CD14-positive monocyte (primary cell): Measurements from ENCODE around the gene ABCB9. TPM values are rescaled to one million over a fixed set of nuclear protein-coding genes. Genes with fewer than 3 reads are reported as not detected.

Source experiments
- DNase-seq, 3 donors: peaks; one replicate each; pipeline ENCODE4 v3.0.0-alpha.2; 2011 to 2022
- H2AFZ ChIP-seq: 2 replicates; pipeline ENCODE4 v1.6.0; 2012; ENCODE audit warnings: mild to moderate bottlenecking, low read depth, low read length, inconsistent platforms; ENCODE audit not compliant: insufficient read depth, poor library complexity, severe bottlenecking
- H3K27ac ChIP-seq, 2 donors: 1 replicate in 1 of 2; 2 replicates in 1 of 2; pipeline ENCODE4 v1.5.1; 2012 to 2013; ENCODE audit warnings: low read length in 2 of 2, control low read depth in 1 of 2, inconsistent platforms in 1 of 2, low read depth in 1 of 2, mild to moderate bottlenecking in 1 of 2
- H3K27me3 ChIP-seq, 2 donors: one replicate each; pipeline versions ENCODE4 v1.6.0 to v1.6.1; 2011 to 2013; ENCODE audit warnings: low read length in 2 of 2; ENCODE audit not compliant: control insufficient read depth in 2 of 2, insufficient read depth in 2 of 2
- H3K36me3 ChIP-seq, 2 donors: replicated peaks in 1 of 2; 1 replicate in 1 of 2; 2 replicates in 1 of 2; pipeline versions ENCODE4 v1.5.1 to v1.6.1; 2012 to 2013; ENCODE audit warnings: low read length in 2 of 2, control low read depth in 1 of 2, inconsistent platforms in 1 of 2, mild to moderate bottlenecking in 1 of 2; ENCODE audit not compliant: insufficient read depth in 2 of 2, control insufficient read depth in 1 of 2
- H3K4me1 ChIP-seq, 2 donors: 1 replicate in 1 of 2; 2 replicates in 1 of 2; pipeline versions ENCODE4 v1.5.1 to v1.6.1; 2012 to 2013; ENCODE audit warnings: low read length in 2 of 2, control low read depth in 1 of 2, inconsistent platforms in 1 of 2, mild to moderate bottlenecking in 1 of 2, moderate library complexity in 1 of 2; ENCODE audit not compliant: insufficient read depth in 2 of 2, control insufficient read depth in 1 of 2
- H3K4me2 ChIP-seq: replicated peaks from 2 replicates; pipeline ENCODE3; 2012; ENCODE audit warnings: low read length, moderate library complexity, mild to moderate bottlenecking; ENCODE audit not compliant: poor library complexity, severe bottlenecking; ENCODE audit errors: extremely low read depth
- H3K4me3 ChIP-seq, 3 experiments: fragments of 200-600 bp in 1 of 3; sonication (generic) in 1 of 3; replicated peaks in 1 of 3; 1 replicate in 2 of 3; 2 replicates in 1 of 3; pipeline ENCODE4 v1.5.1; 2011 to 2013; ENCODE audit warnings: low read length in 3 of 3, mild to moderate bottlenecking in 3 of 3, control low read depth in 2 of 3, low read depth in 2 of 3, inconsistent platforms in 1 of 3, moderate library complexity in 1 of 3
- H3K79me2 ChIP-seq: 2 replicates; pipeline ENCODE4 v1.6.0; 2012; ENCODE audit warnings: mild to moderate bottlenecking, control low read depth, inconsistent platforms, low read length, moderate library complexity; ENCODE audit not compliant: insufficient read depth
- H3K9ac ChIP-seq: 2 replicates; pipeline ENCODE4 v1.6.0; 2017; ENCODE audit warnings: low read length, mild to moderate bottlenecking; ENCODE audit not compliant: insufficient read depth, poor library complexity, severe bottlenecking
- H3K9me3 ChIP-seq, 2 donors: replicated peaks in 1 of 2; 1 replicate in 1 of 2; 2 replicates in 1 of 2; pipeline versions ENCODE4 v1.5.1 to v1.6.1; 2012 to 2013; ENCODE audit warnings: low read length in 2 of 2, control low read depth in 1 of 2; ENCODE audit not compliant: control insufficient read depth in 1 of 2, insufficient read depth in 1 of 2
- H4K20me1 ChIP-seq: 2 replicates; pipeline ENCODE4 v1.6.0; 2012; ENCODE audit warnings: mild to moderate bottlenecking, low read length, control low read depth, moderate library complexity; ENCODE audit not compliant: insufficient read depth
- H3K27ac Mint-ChIP-seq, 7 donors: one replicate each; pipeline ENCODE4 v1.8.0; 2020; ENCODE audit warnings: mild to moderate bottlenecking in 7 of 7, mixed read lengths in 7 of 7, moderate library complexity in 6 of 7, inconsistent platforms in 2 of 7
- H3K27me3 Mint-ChIP-seq, 3 donors: one replicate each; pipeline ENCODE4 v1.8.0; 2021 to 2022; ENCODE audit warnings: low read depth in 3 of 3, mild to moderate bottlenecking in 3 of 3, mixed read lengths in 3 of 3, moderate library complexity in 3 of 3, inconsistent platforms in 1 of 3
- H3K36me3 Mint-ChIP-seq, 2 donors: one replicate each; pipeline ENCODE4 v1.8.0; 2020; ENCODE audit warnings: mixed read lengths in 2 of 2, inconsistent platforms in 1 of 2, mild to moderate bottlenecking in 1 of 2
- H3K4me1 Mint-ChIP-seq: one replicate; pipeline ENCODE4 v1.8.0; 2020; ENCODE audit warnings: mild to moderate bottlenecking, mixed read lengths
- H3K4me3 Mint-ChIP-seq, 2 donors: one replicate each; pipeline ENCODE4 v1.8.0; 2020; ENCODE audit warnings: mild to moderate bottlenecking in 2 of 2, mixed read lengths in 2 of 2, moderate library complexity in 1 of 2
- H3K9me3 Mint-ChIP-seq, 7 donors: one replicate each; pipeline ENCODE4 v1.8.0; 2020 to 2022; ENCODE audit warnings: mixed read lengths in 7 of 7, mild to moderate bottlenecking in 6 of 7, moderate library complexity in 6 of 7, inconsistent platforms in 2 of 7
- CTCF ChIP-seq: fragments of 200-600 bp; IDR thresholded peaks from one replicate; pipeline ENCODE4 v1.8.0; 2022; ENCODE audit warnings: antibody characterized with exemption, mild to moderate bottlenecking
- WGBS: methylation state at CpG from one replicate; pipeline ENCODE4 v1.1.5; 2013; ENCODE audit warnings: missing lambda C conversion rate; ENCODE audit not compliant: insufficient coverage; 5-methylcytosine and 5-hydroxymethylcytosine counted together
- intact Hi-C, 2 donors: fragments of 100-400 bp; cut with micrococcal nuclease; formaldehyde crosslinking; loops; one replicate each; pipeline versions ENCODE4 v1.15.0 to v1.15.1; 2023
- polyA plus RNA-seq, 3 donors: library from polyadenylated mRNA; depleted of rRNA in 1 of 3; unstranded in 2 of 3; stranded (reverse) in 1 of 3; fragments of 300-500 nt in 2 of 3; fragments of >200 nt in 1 of 3; fragmentation: Illumina TruSeq in 2 of 3; gene quantifications; 1 replicate in 2 of 3; 2 replicates in 1 of 3; pipeline ENCODE4 v1.2.3, GENCODE V29; 2012 to 2021

ABCB9 gene
- polyA plus RNA-seq, 3 donors = 0.14 to 1.2 (median 0.22) TPM

GRCh38 chr12:122961531-122962329 is 4.5 kb downstream of the ABCB9 start:
- Histone ChIP-seq H4K20me1 (no peaks in the 10 kb centered on the region), H3K79me2 (no peaks in the 10 kb centered on the region), H3K27ac (no peak overlapping the region), H3K27me3 (no peaks in the 10 kb centered on the region), H3K4me2 (no peak overlapping the region), H3K9me3 (no peaks in the 10 kb centered on the region), H2AFZ (no peak overlapping the region), H3K4me3 (no peak overlapping the region), H3K4me1 (peaks cover 11 to 13% of the 10 kb centered on the region in 2 donors), H3K9ac (no peak overlapping the region), H3K36me3 (no peaks in the 10 kb centered on the region)
- no peak for DNase-seq
- H3K27me3 Mint-ChIP-seq = peaks cover 0 to 5% (median 3%) of the 10 kb centered on the region in 3 donors
- no peaks in the 10 kb centered on the region for H3K36me3 Mint-ChIP-seq
- no peak for TF ChIP-seq CTCF
- no peak overlapping the region for H3K4me3 Mint-ChIP-seq
- no peaks in the 10 kb centered on the region for H3K9me3 Mint-ChIP-seq
- peaks cover 4% of the 10 kb centered on the region for H3K4me1 Mint-ChIP-seq
- H3K27ac Mint-ChIP-seq = no peak overlapping the region
- WGBS = 90% methylated on average over 7 of the region's 10 CpGs
- intact Hi-C loops = no loop called here

- H3K9me3 Mint-ChIP-seq = no peaks in the 10 kb centered on the region
- H3K36me3 Mint-ChIP-seq = no peaks in the 10 kb centered on the region
- Histone ChIP-seq H3K36me3 (no peaks in the 10 kb centered on the region), H3K27me3 (no peaks in the 10 kb centered on the region), H2AFZ (no peak overlapping the region), H4K20me1 (no peaks in the 10 kb centered on the region), H3K4me2 (no peak overlapping the region), H3K79me2 (no peaks in the 10 kb centered on the region), H3K9me3 (no peaks in the 10 kb centered on the region), H3K4me1 (no peaks in the 10 kb centered on the region), H3K4me3 (no peak overlapping the region), H3K9ac (no peak overlapping the region), H3K27ac (no peak overlapping the region)
- H3K4me3 Mint-ChIP-seq = peak overlapping the region in 1 of 2 donors; percentile 16
- no peak for DNase-seq
- H3K4me1 Mint-ChIP-seq = no peaks in the 10 kb centered on the region
- intact Hi-C loops = no loop called here
- 100% methylated on average over 6 of the region's 8 CpGs for WGBS
- H3K27ac Mint-ChIP-seq = no peak overlapping the region
- peaks cover 0 to 5% (median 3%) of the 10 kb centered on the region in 3 donors for H3K27me3 Mint-ChIP-seq
- TF ChIP-seq CTCF = no peak
Measured at GRCh38 chr12:122960193-122960569, 6.1 kb downstream of the ABCB9 start.
